Mucosa of rectum (tissue), 2 donors: ENCODE results near the gene NFIA.

Experiments
- H3K27ac ChIP-seq, 2 donors: one replicate each; pipeline ENCODE4 v1.7.0; 2013; ENCODE audit warnings: inconsistent platforms in 2 of 2, low read depth in 2 of 2, low read length in 2 of 2
- H3K27me3 ChIP-seq, 2 donors: one replicate each; pipeline ENCODE4 v1.7.0; 2013; ENCODE audit warnings: low read length in 2 of 2; ENCODE audit not compliant: control insufficient read depth in 2 of 2, insufficient read depth in 2 of 2
- H3K36me3 ChIP-seq, 2 donors: one replicate each; pipeline ENCODE4 v1.7.0; 2013; ENCODE audit warnings: low read length in 2 of 2; ENCODE audit not compliant: control insufficient read depth in 2 of 2, insufficient read depth in 2 of 2
- H3K4me1 ChIP-seq, 2 donors: one replicate each; pipeline ENCODE4 v1.7.0; 2013; ENCODE audit warnings: low read length in 2 of 2, mild to moderate bottlenecking in 1 of 2; ENCODE audit not compliant: control insufficient read depth in 2 of 2, insufficient read depth in 2 of 2
- H3K4me3 ChIP-seq, 2 donors: one replicate each; pipeline ENCODE4 v1.7.0; 2013; ENCODE audit warnings: low read length in 2 of 2
- H3K9ac ChIP-seq, 2 donors: one replicate each; pipeline ENCODE4 v1.7.0; 2013; ENCODE audit warnings: low read length in 2 of 2, low read depth in 1 of 2, mild to moderate bottlenecking in 1 of 2
- H3K9me3 ChIP-seq, 2 donors: one replicate each; pipeline ENCODE4 v1.7.0; 2013; ENCODE audit warnings: low read length in 2 of 2; ENCODE audit not compliant: control insufficient read depth in 2 of 2
- donor health status: healthy.
- donor health status: Normal muscosa, but diverticular disease.

Gene NFIA

GRCh38 chr1:61138305-61138704, 55.9 kb downstream of the NFIA start:
- Histone ChIP-seq H3K9me3 (no peaks in the 10 kb centered on the region), H3K27me3 (no peaks in the 10 kb centered on the region), H3K4me3 (no peak overlapping the region), H3K9ac (no peak overlapping the region), H3K27ac (no peak overlapping the region), H3K4me1 (peaks cover 0 to 20% of the 10 kb centered on the region in 2 donors), H3K36me3 (no peaks in the 10 kb centered on the region)

DNA sequence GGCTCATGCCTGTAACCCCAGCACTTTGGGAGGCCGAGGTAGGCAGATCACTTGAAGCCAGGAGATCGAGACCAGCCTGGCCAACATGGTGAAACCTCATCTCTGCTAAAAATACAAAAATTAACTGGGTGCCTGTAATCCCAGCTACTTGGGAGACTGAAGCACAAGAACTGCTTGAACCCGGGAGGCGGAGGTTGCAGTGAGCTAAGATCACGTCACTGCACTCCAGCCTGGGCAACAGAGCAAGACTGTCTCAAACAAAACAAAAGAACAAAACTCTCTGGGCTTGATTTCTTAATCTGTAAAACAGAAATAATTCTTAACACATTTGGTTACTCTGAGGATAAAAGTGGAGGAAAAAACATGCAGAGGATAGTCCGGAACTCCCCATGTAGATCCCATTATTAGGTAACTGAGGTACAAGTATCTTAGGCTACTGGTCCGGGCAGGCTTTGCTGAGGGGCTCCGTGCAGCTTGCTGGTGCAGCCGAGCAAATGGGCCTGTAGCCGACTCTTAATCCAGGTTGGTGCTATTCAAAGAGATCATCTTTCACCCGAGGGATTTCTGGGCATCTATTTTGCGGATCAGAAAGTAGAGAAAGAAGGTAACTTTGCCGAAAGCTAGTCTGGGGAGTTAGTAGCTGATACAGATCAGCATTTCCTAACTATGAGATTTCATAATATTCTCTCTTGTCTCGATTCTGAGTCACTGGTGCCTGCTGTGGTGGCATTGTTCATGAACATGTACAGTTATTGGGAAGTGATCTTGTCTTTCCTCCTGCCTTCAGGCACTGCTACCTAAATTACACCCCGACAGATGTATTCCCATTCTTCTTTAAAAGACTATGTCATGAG, 56.8 kb downstream of the NFIA start:
- H3K4me1 ChIP-seq = peaks cover 0 to 20% of the 10 kb centered on the region in 2 donors
- no peaks in the 10 kb centered on the region for H3K9me3 ChIP-seq
- H3K4me3 ChIP-seq = no peak overlapping the region
- no peaks in the 10 kb centered on the region for H3K27me3 ChIP-seq
- H3K36me3 ChIP-seq = no peaks in the 10 kb centered on the region
- H3K27ac ChIP-seq = no peak overlapping the region
- no peak overlapping the region for H3K9ac ChIP-seq

DNA sequence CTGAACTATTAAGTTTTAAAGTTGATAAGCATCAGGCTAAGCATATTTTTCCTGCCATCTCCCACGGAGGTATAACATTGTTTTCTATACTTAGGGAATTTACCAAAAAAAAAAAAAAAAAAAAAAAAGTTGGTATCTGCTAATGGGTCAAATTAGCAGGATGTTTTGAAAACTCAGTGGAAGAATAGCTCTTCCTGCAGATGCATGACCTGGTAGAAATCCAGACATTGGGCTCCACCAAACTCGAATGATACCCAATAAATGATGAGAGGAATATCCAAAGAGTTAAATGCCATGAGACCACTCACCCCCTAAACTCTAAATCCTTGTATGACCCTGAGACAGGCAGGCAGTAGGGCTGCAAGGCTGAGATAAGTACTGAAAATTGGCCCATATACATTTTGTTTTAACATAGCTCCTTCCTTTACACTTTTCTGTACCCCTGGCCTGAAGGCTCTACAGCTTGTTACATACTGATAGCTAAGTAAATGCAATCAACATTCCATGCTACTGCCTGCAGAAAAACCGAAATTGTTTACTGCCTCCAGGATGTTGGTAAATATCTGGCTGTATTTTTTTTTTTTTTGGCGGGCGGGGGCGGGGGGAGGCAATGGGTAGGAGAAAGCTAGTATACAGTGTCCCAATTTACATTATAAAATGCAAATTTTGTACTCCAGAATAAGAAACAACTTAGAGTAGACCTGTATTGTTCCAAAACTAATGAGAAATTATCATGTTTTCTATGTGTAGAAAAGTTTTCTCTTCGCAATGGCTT, 57.6 kb downstream of the NFIA start:
- Histone ChIP-seq H3K27me3 (no peaks in the 10 kb centered on the region), H3K9me3 (no peaks in the 10 kb centered on the region), H3K36me3 (no peaks in the 10 kb centered on the region), H3K4me3 (no peak overlapping the region), H3K9ac (no peak overlapping the region), H3K27ac (no peak overlapping the region), H3K4me1 (peaks cover 0 to 20% of the 10 kb centered on the region in 2 donors)

- H3K36me3 ChIP-seq = no peaks in the 10 kb centered on the region
Measured at GRCh38 chr1:61140778-61141177, 58.4 kb downstream of the NFIA start.

DNA sequence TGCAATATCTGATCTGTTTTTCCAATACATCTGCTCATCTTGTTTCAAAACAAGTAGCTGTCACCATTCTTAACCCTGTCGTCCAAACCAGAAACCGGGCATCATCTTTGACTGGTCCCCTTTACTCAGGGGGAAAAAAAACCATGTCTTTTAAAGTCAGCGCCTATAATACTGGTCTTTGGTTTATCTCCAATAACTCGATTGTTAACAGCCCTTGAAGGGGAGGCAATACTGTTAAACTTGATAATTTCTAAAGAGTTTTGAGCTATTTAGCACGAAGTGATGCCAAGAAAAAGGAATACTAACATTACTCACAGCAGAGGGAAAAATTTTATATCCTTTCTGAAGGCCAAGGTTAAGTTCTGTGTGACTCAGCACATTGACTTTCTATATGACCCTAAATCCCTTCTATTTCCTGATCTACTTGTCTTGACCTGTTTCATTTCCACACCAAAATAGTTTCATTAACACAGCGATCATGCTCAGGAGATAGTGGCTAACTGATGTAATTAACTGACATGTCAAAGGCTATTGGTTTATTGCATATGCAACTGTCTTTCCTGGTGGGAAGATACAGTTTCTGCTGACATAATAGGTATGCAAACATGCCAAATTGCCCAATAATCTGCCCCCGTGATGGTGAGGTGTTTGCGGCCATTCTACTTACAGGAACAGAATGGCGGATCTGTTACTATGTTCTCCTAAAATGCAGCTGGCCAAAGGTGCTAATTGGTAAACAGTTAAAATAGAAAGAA, 59.1 kb downstream of the NFIA start:
- Histone ChIP-seq H3K4me3 (peak overlapping the region in 1 of 2 donors; percentile 27), H3K4me1 (peaks cover 0 to 20% of the 10 kb centered on the region in 2 donors), H3K27ac (peak overlapping the region in 1 of 2 donors; percentile 32)

More at GRCh38 chr1:61140778-61141177, 58.4 kb downstream of the NFIA start:
- H3K4me1 ChIP-seq = peaks cover 0 to 20% of the 10 kb centered on the region in 2 donors
- no peaks in the 10 kb centered on the region for H3K27me3 ChIP-seq
- H3K9ac ChIP-seq = no peak overlapping the region
- H3K4me3 ChIP-seq = no peak overlapping the region
- H3K9me3 ChIP-seq = no peaks in the 10 kb centered on the region
- peak overlapping the region in 1 of 2 donors; percentile 32 for H3K27ac ChIP-seq

DNA sequence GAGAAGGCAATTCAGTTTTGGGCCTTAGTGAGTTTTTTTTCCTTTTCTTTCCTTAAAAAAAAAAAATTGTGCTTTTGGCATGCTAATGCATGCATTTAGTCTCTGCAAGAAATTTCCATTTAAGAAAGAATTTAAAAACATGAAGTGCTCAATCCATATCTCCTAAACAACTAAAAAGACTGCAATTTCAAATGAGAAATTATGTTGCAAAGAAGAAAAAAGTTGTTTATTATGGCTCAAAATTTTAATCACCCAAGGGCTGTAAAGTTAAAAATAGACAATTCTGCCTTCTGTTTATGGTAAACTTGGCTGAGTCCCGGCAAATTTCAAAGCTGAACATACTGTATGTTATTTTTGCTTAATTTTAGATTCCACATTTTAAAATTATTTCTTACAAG, 59.7 kb downstream of the NFIA start:
- Histone ChIP-seq H3K27ac (no peak overlapping the region), H3K4me3 (no peak overlapping the region), H3K9me3 (no peaks in the 10 kb centered on the region), H3K9ac (no peak overlapping the region), H3K27me3 (no peaks in the 10 kb centered on the region), H3K36me3 (no peaks in the 10 kb centered on the region), H3K4me1 (peaks cover 0 to 20% of the 10 kb centered on the region in 2 donors)

More for the DNA sequence above, 59.1 kb downstream of the NFIA start:
- Histone ChIP-seq H3K9ac (no peak overlapping the region), H3K9me3 (no peaks in the 10 kb centered on the region), H3K27me3 (no peaks in the 10 kb centered on the region), H3K36me3 (no peaks in the 10 kb centered on the region)

DNA sequence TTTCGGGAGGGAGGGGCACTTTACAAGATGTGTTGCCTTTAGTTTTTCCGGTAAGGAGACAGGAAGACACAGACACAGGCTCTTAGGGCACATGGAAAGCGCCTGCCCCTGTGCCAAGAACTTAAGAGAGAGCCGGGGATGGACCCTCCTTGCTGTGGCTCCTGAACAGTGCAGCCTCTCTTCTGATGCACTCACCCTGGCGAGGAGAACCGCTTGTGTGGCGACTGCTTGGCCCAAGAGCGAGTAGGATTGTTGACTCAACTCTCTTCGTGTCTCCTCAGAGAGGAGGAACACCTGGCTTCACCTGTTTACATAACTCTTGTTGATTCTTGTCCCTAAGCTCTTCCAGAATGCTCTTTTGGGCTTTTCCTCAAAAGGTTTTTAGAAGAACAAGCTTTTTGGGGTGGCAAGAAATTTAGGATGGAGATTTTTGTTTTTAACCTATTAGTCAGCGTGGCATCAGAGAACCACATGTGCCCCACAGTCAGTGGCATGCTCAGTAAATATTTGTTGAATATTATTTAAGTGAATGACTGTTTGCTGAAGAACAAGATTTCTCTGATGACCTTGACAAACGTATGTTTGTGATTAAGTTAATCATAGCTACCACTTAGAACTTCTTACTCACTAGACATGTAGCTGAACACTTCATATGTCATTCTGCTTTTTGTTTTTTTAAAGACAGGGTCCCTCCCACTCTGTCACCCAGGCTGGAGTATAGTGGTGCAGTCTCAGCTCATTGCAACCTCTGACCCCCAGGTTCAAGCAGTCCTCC, 60.6 kb downstream of the NFIA start:
- H3K4me3 ChIP-seq = no peak overlapping the region
- no peak overlapping the region for H3K9ac ChIP-seq
- peaks cover 0 to 20% of the 10 kb centered on the region in 2 donors for H3K4me1 ChIP-seq
- H3K27ac ChIP-seq = no peak overlapping the region
- H3K27me3 ChIP-seq = no peaks in the 10 kb centered on the region
- no peaks in the 10 kb centered on the region for H3K36me3 ChIP-seq
- no peaks in the 10 kb centered on the region for H3K9me3 ChIP-seq

DNA sequence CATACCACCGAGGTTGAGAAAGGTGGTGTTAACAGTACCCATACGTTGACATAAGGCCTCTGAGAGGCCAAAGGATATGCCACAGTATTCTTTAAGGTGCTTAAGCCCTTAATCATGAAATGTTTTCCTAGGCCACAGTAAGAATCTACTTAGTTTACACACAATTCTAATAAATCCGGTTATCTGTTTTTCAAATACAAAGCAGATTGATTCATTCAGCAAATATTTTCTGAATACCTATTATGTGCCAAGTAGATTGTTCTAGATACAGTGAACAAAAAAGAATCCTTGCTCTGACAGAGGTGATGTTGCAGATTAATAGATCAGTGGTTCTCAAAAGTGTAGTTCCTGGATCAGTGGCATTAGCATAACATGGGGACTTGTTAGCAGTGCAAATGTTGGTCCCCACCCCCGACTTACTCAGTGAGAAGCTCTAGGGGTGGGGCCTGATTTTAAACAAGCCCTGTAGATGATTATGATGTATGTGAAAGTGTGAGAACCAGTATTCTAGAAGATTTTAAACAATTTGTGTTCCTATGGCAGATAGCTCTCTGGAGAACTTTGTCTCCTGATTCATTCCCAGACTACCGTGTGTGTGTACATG, 61.6 kb downstream of the NFIA start:
- Histone ChIP-seq H3K27ac (no peak overlapping the region), H3K4me1 (peaks cover 0 to 24% of the 10 kb centered on the region in 2 donors), H3K36me3 (no peaks in the 10 kb centered on the region), H3K27me3 (no peaks in the 10 kb centered on the region), H3K9ac (no peak overlapping the region), H3K9me3 (no peaks in the 10 kb centered on the region), H3K4me3 (no peak overlapping the region)
